Measurements from ENCODE around the gene IQSEC1.
"Not testable (repeated sequence)": the region's sequence is repeated elsewhere in the genome, so short reads cannot be mapped to it uniquely, and the experiment has no call there.

The IQSEC1 gene

DNA sequence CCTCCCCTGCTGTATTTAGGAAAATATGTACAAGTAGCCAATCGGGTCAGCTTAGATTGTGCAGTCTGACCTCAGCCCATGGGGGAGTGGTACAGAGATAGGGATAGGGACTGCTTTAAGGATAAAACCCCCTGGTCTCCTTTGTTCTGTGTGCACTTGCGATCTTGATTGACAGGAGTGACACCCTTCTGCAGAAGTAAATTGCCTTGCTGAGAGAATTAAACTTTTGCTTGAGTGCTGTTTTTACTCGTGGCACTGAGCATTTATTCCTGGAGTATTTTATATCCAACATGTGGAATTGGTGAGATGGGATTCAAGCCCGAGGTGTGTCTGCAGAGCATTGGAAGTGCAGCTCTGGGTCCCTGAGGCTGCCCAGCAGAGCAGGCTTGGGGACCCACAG lies 208.0 kb downstream of the IQSEC1 start:
- DNase-seq (ENCODE audit: extremely low read depth, low read depth) = no peak
- TF ChIP-seq, protein P1, sequence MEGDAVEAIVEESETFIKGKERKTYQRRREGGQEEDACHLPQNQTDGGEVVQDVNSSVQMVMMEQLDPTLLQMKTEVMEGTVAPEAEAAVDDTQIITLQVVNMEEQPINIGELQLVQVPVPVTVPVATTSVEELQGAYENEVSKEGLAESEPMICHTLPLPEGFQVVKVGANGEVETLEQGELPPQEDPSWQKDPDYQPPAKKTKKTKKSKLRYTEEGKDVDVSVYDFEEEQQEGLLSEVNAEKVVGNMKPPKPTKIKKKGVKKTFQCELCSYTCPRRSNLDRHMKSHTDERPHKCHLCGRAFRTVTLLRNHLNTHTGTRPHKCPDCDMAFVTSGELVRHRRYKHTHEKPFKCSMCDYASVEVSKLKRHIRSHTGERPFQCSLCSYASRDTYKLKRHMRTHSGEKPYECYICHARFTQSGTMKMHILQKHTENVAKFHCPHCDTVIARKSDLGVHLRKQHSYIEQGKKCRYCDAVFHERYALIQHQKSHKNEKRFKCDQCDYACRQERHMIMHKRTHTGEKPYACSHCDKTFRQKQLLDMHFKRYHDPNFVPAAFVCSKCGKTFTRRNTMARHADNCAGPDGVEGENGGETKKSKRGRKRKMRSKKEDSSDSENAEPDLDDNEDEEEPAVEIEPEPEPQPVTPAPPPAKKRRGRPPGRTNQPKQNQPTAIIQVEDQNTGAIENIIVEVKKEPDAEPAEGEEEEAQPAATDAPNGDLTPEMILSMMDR (IDR thresholded peaks at IDR 0.05; ENCODE audit: low read depth, low read length) = no peak

DNA sequence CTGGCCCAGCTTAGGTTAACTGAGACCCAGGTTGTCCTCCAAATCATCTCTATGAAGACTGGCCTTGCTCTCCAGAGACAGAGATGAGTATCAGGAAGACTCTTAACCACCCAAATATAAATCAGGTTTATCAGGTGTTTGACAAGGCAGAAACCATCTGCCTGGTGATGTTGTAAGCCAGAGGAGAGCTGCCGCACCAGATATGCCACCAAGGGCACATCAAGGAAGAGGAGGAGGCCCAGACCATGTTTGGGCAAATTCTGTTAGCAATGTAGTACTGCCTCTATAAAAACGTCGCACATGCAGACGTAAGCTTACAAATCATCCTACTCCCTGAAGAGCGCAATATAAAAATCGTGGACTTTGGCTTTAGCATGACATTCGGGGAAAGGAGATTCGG lies 210.8 kb downstream of the IQSEC1 start:
- no peak for DNase-seq (ENCODE audit: extremely low read depth, low read depth)
- TF ChIP-seq, protein P1 (IDR thresholded peaks at IDR 0.05; ENCODE audit: low read depth, low read length) = no peak

DNA sequence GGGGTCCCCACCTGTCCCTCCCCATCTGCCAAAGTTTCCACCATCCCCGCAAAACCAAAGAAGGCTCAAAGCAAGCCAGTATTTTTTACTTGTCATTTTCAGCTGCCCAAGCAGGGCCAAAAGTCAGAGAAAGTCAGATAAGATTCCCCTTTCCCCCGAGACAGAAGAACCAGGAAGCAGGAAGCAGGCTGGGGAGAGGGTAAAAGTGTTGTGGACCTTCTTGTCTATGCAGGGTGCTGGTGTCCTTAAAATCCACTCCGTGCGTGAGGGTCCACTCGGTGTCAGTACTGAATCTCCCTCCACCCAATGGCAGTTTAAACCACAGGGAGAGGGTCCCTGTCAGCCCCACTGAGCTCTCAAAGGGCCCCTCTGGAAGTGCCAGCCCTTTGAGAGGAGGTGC lies 211.6 kb downstream of the IQSEC1 start:
- TF ChIP-seq, protein P1 (IDR thresholded peaks at IDR 0.05; ENCODE audit: low read depth, low read length) = no peak
- no peak for DNase-seq (ENCODE audit: extremely low read depth, low read depth)

DNA sequence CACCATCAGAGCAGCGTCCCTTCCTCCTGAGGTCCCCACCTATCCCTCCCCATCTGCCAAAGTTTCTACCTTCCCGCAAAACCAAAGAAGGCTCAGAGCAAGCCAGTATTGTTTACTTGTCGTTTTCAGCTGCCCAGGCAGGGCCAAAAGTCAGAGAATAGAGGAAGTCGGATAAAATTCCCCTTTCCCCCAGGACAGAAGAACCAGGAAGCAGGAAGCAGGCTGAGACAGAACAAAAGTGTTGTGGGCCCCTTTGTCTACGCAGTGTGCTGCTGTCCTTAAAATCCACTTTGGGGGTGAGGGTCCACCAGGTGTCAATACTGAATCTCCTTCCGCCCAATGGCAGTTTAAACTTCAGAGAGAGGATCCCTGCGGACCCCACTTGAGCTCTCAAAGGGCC lies 213.4 kb downstream of the IQSEC1 start:
- TF ChIP-seq, protein P1 (IDR thresholded peaks at IDR 0.05; ENCODE audit: low read depth, low read length) = no peak
- no peak for DNase-seq (ENCODE audit: extremely low read depth, low read depth)

DNA sequence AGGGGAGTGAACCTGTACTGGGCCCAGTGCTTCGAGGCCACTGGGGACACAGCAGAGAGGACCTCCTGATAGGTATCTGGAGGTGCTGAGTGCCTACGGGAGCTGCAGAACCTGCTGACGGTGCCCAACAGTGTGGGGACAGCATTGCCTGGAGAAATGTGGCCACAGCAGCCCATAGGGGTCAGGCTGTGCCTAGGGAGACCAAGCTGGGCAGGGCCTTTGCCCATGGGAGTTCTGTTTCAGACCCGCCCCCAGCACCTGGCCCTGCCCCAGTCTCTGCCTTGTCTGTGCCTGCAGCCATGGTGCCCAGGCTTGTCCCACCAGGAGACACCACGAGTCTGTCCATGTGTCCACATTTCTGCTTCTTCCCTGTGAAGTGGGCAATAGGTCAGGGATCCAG lies 216.6 kb downstream of the IQSEC1 start:
- TF ChIP-seq, protein P1 (IDR thresholded peaks at IDR 0.05; ENCODE audit: low read depth, low read length) = no peak
- DNase-seq (ENCODE audit: extremely low read depth, low read depth) = no peak

DNA sequence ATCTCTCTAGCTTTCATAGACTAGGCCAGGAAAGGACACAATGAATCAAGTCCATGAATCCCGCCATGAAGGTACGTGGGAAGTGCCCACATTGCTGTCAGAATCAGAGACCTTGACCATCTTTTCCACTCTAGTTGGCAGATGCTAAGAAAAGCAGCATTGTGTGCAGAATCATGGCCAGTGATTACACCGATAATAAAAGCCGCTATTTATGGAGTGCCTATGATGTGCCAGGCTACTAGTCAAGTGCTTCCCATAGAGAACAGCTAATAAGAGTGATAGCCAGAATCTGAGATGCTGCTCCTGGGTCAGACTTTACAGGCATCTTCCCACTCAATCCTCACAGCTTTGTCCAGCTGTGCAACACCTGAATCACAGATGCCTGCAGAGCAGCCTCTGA lies 218.7 kb downstream of the IQSEC1 start:
- no peak for DNase-seq (ENCODE audit: extremely low read depth, low read depth)
- TF ChIP-seq, protein P1 (IDR thresholded peaks at IDR 0.05; ENCODE audit: low read depth, low read length) = no peak

DNA sequence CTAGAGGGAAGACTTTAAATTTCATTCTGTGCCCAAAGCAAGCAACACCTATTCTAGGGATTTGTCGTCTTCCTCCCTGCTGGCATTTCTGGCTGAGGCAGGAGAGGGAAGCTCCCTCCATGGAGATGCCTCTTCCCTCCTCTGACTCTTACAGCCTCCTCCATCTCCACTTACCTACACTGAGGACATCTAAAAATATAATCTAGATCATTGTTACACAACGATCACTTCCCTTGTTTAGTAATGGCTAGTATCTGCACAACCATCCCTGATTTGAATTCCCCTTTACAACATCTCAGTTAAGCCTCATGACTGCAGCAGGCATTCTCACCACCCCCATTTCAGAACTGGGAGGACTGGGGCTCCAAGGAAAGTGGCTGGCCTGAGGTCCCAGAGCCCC lies 219.4 kb downstream of the IQSEC1 start:
- not testable (repeated sequence) for DNase-seq (ENCODE audit: extremely low read depth, low read depth)

DNA sequence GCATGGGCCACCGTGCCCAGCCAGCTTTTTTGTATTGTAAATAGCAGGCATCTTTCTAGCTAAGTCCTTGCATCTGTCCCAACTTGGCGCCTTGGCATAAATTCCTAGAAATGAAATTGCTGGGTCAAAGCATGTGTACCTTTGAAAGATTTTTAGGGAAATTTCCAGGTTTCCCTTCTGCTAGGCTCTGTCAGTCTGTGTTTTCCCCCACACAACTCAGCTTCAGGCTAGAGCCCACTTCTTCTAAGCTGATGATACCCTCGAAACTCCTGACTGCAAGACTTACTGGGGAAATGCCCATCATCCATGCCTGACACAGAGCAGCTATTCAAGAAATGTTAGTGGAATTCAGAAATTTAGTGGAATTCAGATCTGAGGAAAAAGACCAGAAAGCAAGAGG lies 221.0 kb downstream of the IQSEC1 start:
- TF ChIP-seq, protein P1 (IDR thresholded peaks at IDR 0.05; ENCODE audit: low read depth, low read length) = no peak
- DNase-seq (ENCODE audit: extremely low read depth, low read depth) = no peak

Measured in AG09319 (cell line).